Stimulated activated CD8-positive, alpha-beta memory T cell treated with anti-CD3 and anti-CD28 coated beads, Interleukin-15, amount 100 ng/mL, for 24 hours (primary cell): Measurements from ENCODE around the gene ANKRD11.
"Not testable (repeated sequence)": the region's sequence is repeated elsewhere in the genome, so short reads cannot be mapped to it uniquely, and the experiment has no call there.

ENCODE experiments used
- DNase-seq: peaks from one replicate; pipeline ENCODE4 v3.0.0-alpha.2; 2020; ENCODE audit warnings: low read depth

The ANKRD11 gene

GRCh38 chr16:89280546-89281188 is 209.7 kb downstream of the ANKRD11 start:
- no peak for DNase-seq

GRCh38 chr16:89279666-89280481 is 210.5 kb downstream of the ANKRD11 start:
- no peak for DNase-seq

GRCh38 chr16:89278441-89279240 is 211.7 kb downstream of the ANKRD11 start:
- DNase-seq: no peak

GRCh38 chr16:89277641-89278341 is 212.6 kb downstream of the ANKRD11 start:
- DNase-seq: no peak

- DNase-seq: no peak
Measured at GRCh38 chr16:89277049-89277448, 213.3 kb downstream of the ANKRD11 start.

GRCh38 chr16:89275837-89276720 is 214.3 kb downstream of the ANKRD11 start:
- no peak for DNase-seq

GRCh38 chr16:89275284-89275584 is 215.1 kb downstream of the ANKRD11 start:
- no peak for DNase-seq

GRCh38 chr16:89274561-89275283 is 215.6 kb downstream of the ANKRD11 start:
- DNase-seq: no peak

GRCh38 chr16:89273741-89274472 is 216.5 kb downstream of the ANKRD11 start:
- no peak for DNase-seq

- no peak for DNase-seq
Measured at GRCh38 chr16:89272631-89273030, 217.7 kb downstream of the ANKRD11 start.

GRCh38 chr16:89270666-89271345 is 219.6 kb downstream of the ANKRD11 start:
- no peak for DNase-seq

- no peak for DNase-seq
Measured at GRCh38 chr16:89269805-89270665, 220.3 kb downstream of the ANKRD11 start.

GRCh38 chr16:89268987-89269735 is 221.2 kb downstream of the ANKRD11 start:
- no peak for DNase-seq

GRCh38 chr16:89268585-89268984 is 221.8 kb downstream of the ANKRD11 start:
- DNase-seq: no peak

GRCh38 chr16:89267746-89268145 is 222.6 kb downstream of the ANKRD11 start:
- DNase-seq: not testable (repeated sequence)

- no peak for DNase-seq
Measured at GRCh38 chr16:89266521-89267134, 223.7 kb downstream of the ANKRD11 start.

- DNase-seq: no peak
Measured at GRCh38 chr16:89265647-89266046, 224.7 kb downstream of the ANKRD11 start.
